ENCODE data around the gene SSR4. TPM values are rescaled to one million over a fixed set of nuclear protein-coding genes. Genes with fewer than 3 reads are reported as not detected.

The SSR4 gene
- total and polyA plus RNA-seq, 2 of the 8 experiments (the other 6 are each of a cell fraction or from before 2014, with no cell fraction given): 168 to 642 TPM

DNA sequence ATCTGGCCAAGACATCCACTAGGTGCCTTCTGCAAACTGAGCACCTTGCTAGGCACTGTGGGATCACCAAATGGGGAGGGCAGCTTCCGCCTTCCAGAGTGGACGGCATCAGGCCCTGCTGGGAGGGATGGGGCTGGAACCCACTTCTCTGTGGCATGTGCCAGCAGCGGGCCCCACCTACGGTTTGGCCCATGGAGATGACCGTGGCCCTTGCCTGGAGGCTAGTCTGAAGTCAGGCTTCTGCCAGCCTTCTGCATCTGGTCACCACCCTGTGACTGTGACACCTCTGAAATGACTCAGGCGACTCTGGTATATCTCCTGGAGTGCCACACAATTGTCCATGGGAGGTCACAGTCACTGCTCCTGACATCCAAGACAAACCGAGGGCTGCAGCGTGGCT lies 7.2 kb downstream of the SSR4 start:
- 98% methylated on average over 6 of the region's 8 CpGs; no CpG with 5 or more reads in 1 of the 2 experiments for WGBS, 2 experiments (ENCODE audit: extremely low coverage in 1 of 2, insufficient coverage in 1 of 2, insufficient read length in 1 of 2, insufficient replicate concordance in 2 of 2, low coverage in 1 of 2, low lambda C conversion rate in 2 of 2, missing lambda C conversion rate in 1 of 2)
- Histone ChIP-seq H2BK20ac (ENCODE audit: low read length) (no peak overlapping the region), H3K4ac (replicated peaks; ENCODE audit: insufficient read length, low read depth, low read length) (no peak overlapping the region), H3K4me2 (ENCODE audit: insufficient read depth in 1 of 2, low read depth in 2 of 2, low read length in 2 of 2) (no peak overlapping the region), H2BK15ac (ENCODE audit: low read length) (no peak overlapping the region), H3K27ac (ENCODE audit: low read depth, low read length) (no peak overlapping the region; the same call in 1 of the 2 replicates), H4K8ac (ENCODE audit: extremely low read depth, insufficient read depth, low read length) (0 out of 2 replicates have a peak overlapping the region, but pooled peaks have one; percentile 25), H2BK120ac (replicated peaks; ENCODE audit: low read depth, low read length) (no peak overlapping the region), H3K27me3 (replicated peaks in 1 of 4; ENCODE audit: control insufficient read depth in 3 of 4, extremely low read depth in 1 of 4, insufficient read depth in 3 of 4, low read length in 3 of 4) (no peaks in the 10 kb centered on the region), H2BK5ac (ENCODE audit: low read depth, low read length) (no peak overlapping the region), H3K79me1 (ENCODE audit: low read depth, low read length) (no peaks in the 10 kb centered on the region), H2BK12ac (ENCODE audit: low read depth, low read length) (no peak overlapping the region), H4K5ac (ENCODE audit: insufficient read length, low read depth, low read length) (no peak overlapping the region), H2AFZ (ENCODE audit: low read length) (no peak overlapping the region), H3K23ac (ENCODE audit: insufficient read length) (no peak overlapping the region), H3K56ac (replicated peaks; ENCODE audit: insufficient read length, low read depth, low read length) (no peak overlapping the region), H4K20me1 (replicated peaks in 1 of 2; ENCODE audit: control insufficient read depth in 1 of 2, insufficient read depth in 2 of 2, low read length in 2 of 2) (peaks cover 2 to 8% of the 10 kb centered on the region in 2 experiments), H3K14ac (ENCODE audit: insufficient read length) (no peak overlapping the region), H2AK5ac (ENCODE audit: low read depth, low read length) (no peak overlapping the region), H3K9ac (replicated peaks in 1 of 4; ENCODE audit: extremely low read depth in 1 of 4, low read depth in 3 of 4, low read length in 3 of 4) (no peak overlapping the region), H3K79me2 (ENCODE audit: control insufficient read depth in 1 of 2, insufficient read depth in 2 of 2, low read length in 2 of 2) (peaks cover 0 to 4% of the 10 kb centered on the region in 2 experiments; a peak in 1 of 4 replicates), H3K18ac (ENCODE audit: extremely low read depth, low read length) (no peak overlapping the region), H3K4me1 (replicated peaks in 1 of 4; ENCODE audit: control insufficient read depth in 3 of 4, insufficient read depth in 4 of 4, low read length in 3 of 4) (no peaks in the 10 kb centered on the region; a peak in 1 of 7 replicates), H3K36me3 (ENCODE audit: control insufficient read depth in 2 of 4, insufficient read depth in 4 of 4, low read length in 3 of 4) (peaks cover 0 to 35% (median 5%) of the 10 kb centered on the region in 4 experiments; a peak in 3 of 8 replicates), H3K4me3 (ENCODE audit: extremely low read depth in 1 of 4, insufficient read depth in 2 of 4, low read depth in 3 of 4, low read length in 4 of 4) (no peak overlapping the region), H4K91ac (replicated peaks; ENCODE audit: insufficient read length, low read length) (no peak overlapping the region), H3K9me3 (ENCODE audit: insufficient read depth in 2 of 2, low read depth in 1 of 2, low read length in 1 of 2) (no peaks in the 10 kb centered on the region), H3K23me2 (ENCODE audit: low read depth, low read length) (no peaks in the 10 kb centered on the region)
- DNase-seq (ENCODE audit: low read depth in 1 of 2, low spot score in 2 of 2) (no peak), FAIRE-seq (no peak)
- ChIA-PET POLR2A (ENCODE audit: partially characterized antibody) (interaction anchor here (1.3 to 1.7 kb wide), 2 partner anchors 9 to 13 kb away, joined by 3 to 4 read pairs; no protein-coding TSS in a partner anchor), CTCF (ENCODE audit: partially characterized antibody) (no interaction called here)
- TF ChIP-seq RAD21 (IDR thresholded peaks at IDR 0.05 in 1 of 2, conservative IDR thresholded peaks at IDR 0.05 in 1 of 2; ENCODE audit: low read depth in 2 of 2, low read length in 2 of 2): no peak
- no peak for TF ChIP-seq GTF2F1 (IDR thresholded peaks at IDR 0.05; ENCODE audit: borderline replicate concordance, low read depth, low read length)
- TF ChIP-seq JUND (IDR thresholded peaks at IDR 0.05; ENCODE audit: low read length): no peak
- TF ChIP-seq SRF (IDR thresholded peaks at IDR 0.05; ENCODE audit: low read depth, low read length): no peak

Data from H1 (cell line).